SIG-M5 treated with dmso at 0.1 percent for 504 hours (cell line): Measurements from ENCODE around the gene RAC2.
"Not testable (repeated sequence)": the region's sequence is repeated elsewhere in the genome, so short reads cannot be mapped to it uniquely, and the experiment has no call there.

ENCODE experiments used
- DNase-seq: peaks from one replicate; lab custom pipeline; 2025; ENCODE audit not compliant: unreplicated experiment; lab: John Stamatoyannopoulos, UW

The RAC2 gene

GRCh38 chr22:37256075-37256726 lies 12.1 kb upstream of the RAC2 start:
- DNase-seq = no peak

DNA sequence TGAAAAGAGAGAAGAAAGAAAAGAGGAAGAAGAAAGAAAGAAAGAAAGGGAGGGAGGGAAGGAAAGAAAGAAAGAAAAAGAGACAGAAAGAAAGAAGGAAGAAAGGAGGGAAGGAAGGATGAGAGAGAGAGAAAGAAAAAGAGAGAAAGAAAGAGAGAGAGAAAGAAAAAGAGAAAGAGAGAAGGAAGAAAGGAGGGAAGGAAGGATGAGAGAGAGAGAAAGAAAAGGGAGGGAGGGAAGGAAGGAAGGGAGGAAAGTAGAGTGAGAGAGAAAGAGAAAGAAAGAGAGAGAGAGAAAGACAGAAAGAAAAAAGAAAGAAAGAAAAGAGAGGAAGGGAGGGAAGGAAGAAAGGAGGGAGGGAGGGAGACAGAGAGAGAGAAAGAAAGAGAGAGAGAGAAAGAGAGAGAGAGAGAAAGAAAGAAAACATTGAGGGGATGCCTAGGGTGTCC lies 11.5 kb upstream of the RAC2 start:
- DNase-seq = no peak

GRCh38 chr22:37254867-37255233 lies 10.8 kb upstream of the RAC2 start:
- no peak for DNase-seq

- no peak for DNase-seq
Observed at GRCh38 chr22:37254209-37254866, 10.3 kb upstream of the RAC2 start.

DNA sequence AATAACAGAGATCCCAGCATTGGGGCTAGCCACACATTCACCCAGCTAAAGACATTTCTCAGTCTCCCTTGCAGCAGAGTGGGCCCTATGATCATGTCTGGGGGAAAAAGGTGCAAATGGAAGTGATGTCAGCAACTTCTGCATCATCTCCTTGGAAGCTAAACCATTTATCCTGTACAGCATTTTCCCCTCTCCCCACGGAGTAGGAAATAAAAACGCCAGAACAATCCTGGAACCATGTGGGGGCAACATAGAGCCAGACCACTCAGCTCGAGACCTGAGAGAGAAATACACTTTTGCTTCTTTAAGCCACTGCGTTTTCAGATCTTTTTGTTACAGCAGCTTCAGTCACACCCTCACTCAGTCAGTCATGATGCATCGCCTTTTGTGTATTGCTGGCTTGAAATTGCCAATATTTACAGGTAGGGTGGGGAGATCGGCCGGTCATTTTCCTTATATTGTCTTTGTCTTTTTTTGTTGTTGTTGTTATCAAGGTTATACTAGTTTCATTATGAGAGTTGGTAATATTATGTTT lies 9.1 kb upstream of the RAC2 start:
- no peak for DNase-seq

DNA sequence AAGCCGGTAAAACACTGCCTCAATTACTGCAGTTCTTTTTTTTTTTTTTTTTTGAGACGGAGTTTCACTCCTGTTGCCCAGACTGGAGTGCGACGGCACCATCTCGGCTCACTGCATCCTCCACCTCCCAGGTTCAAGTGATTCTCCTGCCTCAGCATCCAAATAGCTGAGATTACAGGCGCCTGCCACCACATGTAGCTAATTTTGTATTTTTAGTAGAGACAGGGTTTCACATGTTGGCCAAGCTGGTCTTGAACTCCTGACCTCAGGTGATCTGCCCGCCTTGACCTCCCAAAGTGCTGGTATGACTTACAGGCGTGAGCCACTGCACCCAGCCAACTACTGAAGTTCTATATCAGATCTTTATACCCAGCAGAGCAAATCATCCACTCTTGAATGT lies 7.8 kb upstream of the RAC2 start:
- not testable (repeated sequence) for DNase-seq

DNA sequence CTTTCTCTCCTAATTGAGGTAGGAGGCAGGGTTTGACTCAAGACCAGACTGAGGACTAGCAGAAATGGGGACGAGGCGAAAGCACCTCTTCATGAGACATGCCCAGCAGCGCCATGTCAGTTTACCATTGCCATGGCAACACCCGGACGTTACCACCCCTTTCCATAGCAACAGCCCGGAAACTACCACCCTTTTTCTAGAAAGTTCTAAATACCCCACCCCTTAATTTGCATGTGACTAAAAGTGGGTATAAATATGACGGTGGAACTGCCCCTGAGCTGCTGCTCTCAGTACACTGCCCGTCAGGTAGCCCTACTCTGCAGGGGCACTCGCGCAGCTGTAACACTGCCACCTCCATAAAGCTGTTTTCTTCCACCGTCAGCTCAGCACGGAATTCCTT lies 5.9 kb upstream of the RAC2 start:
- no peak for DNase-seq

DNA sequence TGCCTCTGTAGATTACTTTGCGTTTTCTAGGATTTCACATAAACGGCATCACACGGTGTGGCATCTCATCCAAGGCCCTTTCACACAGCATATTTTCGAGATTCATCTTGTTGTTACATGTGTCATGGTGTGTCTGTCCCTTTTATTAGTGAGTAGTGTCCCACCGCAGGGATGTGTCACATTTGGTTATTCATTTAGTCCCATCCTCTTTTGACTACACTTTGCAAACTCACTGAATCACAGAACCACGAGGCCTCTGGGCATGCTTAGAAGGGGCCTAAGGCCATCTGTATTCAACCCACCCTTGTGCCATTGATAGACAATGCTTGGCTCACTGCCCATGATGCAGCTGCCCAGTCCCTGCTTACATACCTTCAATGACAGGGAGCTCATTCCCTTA lies 4.2 kb upstream of the RAC2 start:
- no peak for DNase-seq

DNA sequence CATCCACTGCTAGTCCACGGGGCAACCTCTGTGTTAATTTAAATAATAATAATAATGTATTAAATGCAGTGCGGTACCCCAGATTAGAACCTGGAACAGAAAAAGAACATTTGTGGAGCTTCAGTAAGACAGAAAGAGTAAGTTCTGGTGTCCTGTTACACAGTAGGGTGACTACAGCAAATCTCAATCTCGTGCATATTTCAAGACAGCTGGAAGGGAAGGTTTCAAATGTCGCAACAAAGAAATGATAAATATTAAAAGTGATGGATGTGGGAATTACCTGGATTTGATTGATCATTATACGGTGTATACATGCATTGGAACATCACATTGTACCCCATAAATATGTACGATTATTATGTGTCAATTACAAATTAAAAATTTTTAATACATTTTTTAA lies 1.7 kb upstream of the RAC2 start:
- DNase-seq = no peak

DNA sequence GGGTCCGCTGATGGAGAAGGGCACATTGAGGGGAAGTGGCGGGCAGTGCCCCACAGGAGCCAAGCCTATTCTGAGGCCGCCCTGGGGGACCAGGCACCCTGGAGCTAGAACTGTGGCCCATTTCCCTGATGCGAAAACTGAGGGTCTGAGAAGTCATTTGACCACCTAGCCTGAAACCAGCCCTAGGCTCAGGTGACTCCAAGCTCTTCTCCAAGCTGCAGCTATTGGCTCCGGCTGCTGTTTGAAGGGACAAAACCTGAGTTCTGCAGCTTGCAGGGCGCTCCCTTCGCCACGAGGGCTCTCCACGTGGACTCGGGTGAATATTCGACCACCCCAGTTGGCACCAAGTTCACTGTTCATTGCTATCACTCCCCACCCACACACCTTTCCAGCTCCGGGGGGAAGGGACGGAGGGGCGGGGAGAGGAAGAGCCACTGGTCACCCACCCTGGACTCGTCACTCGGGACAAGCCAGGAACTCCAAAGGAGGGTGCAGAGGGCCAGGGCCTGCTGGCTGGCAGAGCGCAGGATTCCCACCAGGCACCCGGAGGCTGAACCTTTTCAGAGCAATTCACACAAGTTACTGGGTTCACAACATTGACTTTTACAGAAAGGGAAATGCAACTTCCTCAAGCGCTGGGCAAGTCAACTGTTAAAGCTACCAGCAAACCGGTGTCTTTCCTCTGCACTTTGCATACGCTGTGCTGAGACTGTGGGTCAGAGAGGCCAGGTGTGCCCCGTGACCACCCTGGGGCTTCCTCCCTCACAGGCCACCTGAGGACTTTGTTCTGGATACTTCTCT lies 1.1 kb upstream of the RAC2 start:
- peak; percentile 54 for DNase-seq

DNA sequence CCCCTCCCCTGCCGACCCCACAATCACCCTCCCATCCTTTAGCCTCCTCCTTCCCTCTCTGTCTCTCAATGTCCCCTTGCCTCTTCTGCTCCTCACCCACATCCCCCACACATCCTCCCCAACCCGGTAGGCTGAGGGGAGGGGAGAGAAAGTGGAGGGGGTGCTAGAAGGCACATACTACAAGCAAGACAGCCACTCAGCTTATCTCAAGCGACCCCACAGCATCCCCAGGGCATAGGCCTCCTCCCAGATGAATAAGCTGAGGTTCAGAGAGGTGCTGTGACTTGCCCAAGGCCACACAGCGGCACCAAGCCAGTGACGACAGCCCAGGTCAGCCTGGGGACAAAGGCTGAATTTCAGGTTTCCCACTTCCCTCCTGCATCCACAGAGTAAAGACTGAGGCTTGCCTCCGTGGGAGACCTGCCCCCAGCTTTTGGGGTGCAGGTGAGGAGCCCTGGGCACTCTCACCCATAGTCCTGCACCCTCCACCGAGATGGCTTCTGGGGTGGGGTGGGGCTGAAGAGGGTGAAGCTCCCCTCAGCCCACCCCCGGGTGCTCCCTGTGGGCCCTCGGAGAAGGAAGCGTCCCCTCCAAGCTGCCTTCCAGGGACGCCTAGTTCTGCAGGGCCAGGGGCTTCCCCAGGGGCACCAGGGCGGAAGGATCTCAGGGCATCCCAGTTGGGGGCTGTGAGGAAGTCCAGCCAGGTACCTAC lies 511 bp downstream of the RAC2 start:
- DNase-seq = peak; percentile 16

DNA sequence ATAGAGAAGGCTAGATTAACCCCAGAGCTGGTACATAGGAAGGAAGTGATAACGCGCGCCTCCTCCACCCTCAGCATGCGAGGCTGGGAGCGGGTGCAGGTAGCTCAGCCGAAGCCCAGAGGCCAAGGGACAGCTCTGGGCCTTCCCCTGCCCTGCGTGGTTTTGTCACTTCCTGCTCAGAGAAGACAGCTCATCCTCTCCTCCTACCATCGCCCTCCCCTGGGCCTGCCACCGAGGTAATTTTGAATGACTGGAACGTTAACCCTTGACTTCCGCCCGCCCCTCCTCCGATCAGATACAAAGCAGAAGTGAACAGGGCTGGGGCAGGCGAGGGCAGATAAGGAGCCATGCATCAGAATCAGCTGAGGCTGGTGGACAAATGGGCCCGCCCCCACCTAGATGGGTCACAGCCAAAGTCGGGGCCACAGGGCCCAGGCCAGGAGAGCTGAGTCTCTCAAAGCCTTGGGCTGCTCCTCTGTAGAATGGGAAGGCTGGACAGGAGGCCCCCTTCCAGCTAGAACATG lies 1.6 kb downstream of the RAC2 start:
- peak; percentile 96 for DNase-seq

- no peak for DNase-seq
Observed at GRCh38 chr22:37241351-37242142, 2.5 kb downstream of the RAC2 start.

- DNase-seq = no peak
Observed at GRCh38 chr22:37240941-37241320, 3.1 kb downstream of the RAC2 start.

- no peak for DNase-seq
Observed at GRCh38 chr22:37240240-37240940, 3.7 kb downstream of the RAC2 start.

DNA sequence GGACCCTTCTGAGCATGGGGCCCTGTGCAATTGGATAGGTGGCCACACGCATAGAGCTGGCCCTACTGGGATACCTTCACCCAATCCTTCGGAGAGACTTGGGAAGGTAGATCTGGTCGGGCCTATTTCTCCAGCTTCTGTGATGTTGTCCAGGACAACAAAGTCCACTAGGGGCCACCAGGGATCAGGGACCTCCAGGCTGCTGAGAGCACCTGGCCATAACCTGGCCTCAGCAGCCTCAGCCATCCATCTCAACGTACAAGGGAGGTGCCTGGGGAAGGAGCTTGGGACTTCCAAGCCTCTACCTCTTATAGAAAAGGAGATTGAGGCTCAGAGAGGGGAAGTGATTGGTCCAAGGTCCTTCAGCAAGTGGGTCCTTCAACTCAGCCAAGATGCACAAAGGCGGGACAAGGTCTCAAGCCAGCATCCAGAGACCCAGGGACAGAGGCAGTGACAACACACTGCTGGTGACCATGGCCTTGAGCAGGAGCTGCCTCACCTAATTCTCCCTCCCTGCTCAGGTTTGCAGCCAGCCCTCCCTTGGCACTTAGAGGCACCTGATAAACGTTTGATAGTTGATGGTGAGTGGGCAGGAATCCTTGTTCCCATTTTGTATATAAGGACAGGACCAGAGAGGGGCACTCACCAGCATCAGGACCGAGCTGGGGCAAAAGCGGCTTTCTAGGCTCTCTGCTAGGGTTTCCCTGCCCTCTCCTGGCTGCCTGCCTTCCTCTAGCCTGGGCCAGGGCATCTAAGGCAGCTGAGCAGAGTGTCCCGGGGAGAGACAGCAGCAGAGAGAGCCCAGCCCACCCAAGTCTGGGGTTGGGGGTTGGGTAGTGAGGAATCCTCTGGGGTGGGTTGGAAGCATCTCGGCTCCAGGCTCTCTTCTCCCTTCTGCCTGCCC lies 4.5 kb downstream of the RAC2 start:
- DNase-seq = no peak

DNA sequence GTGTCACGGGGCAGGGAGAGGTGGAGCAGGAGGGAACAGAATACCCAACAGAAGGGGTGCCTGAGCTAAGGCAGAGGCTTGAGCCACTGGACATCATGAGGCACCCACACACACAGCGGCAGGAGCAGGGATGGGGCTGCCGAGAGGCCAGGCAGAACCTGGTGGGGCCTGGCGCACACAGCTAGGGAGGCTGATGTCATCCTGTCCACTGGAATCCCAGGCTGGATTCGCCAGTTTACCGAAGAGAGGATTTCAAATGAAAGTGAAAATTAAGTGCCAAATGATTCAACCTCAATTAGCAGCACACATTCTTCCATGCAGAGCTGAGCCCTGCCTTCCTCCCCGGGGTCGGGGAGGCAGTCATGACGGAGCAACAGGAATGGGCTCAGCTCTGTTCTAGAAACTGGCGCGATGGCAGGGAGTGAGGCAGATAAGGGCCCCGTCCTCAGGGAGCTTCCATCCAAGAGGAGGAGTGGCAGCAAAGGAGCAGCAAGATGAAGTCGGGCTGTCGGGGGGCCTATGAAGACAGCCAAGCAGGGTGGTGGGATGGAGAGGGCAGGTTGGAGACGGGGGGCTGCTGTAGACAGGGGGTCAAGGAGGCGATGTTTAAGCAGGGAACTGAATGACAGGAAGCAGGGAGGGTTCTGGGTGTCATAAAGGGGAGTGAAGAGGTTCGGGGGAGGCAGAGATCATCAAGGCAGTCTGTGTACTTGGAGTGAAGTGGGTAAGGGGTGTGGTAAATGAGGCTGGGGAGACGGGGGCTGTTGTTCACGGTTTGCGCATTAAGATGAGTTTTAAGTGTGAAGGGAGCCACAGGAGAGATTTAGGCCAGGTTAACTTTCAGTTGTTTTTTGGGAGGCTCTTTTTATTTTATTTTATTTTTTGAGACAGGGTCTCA lies 6.4 kb downstream of the RAC2 start:
- no peak for DNase-seq
